Measurements from ENCODE around the gene TNFSF13.
"Not testable (repeated sequence)": the region's sequence is repeated elsewhere in the genome, so short reads cannot be mapped to it uniquely, and the experiment has no call there.

TNFSF13 gene

GRCh38 chr17:7589204-7589868 lies 30.8 kb downstream of the TNFSF13 start:
- peak overlapping the region; percentile 100 for H3K27ac ChIP-seq
- TF ChIP-seq CTCF (conservative IDR thresholded peaks at IDR 0.05; ENCODE audit: low read depth) = peak; percentile 90
- peak; percentile 71 for DNase-seq (ENCODE audit: low spot score)
- CTCF ChIA-PET = interaction anchor here (0.5 to 2.0 kb wide), 12 partner anchors 10 to 351 kb away, joined by 3 to 21 read pairs (median 4); partner anchors contain the start of genes CD68 and PHF23
- POLR2A ChIA-PET (ENCODE audit: low non-redundant PET) = interaction anchor here (0.5 to 3.1 kb wide), 9 partner anchors 10 to 238 kb away, joined by 3 to 28 read pairs (median 5); partner anchors contain the start of genes CD68, TP53 and WRAP53

GRCh38 chr17:7589891-7590691 lies 31.5 kb downstream of the TNFSF13 start, which contains the start of gene SOX15:
TSS of gene SOX15 (minus strand) at chr17:7590094. CDS start at chr17:7589676, 418 bp downstream.
- CTCF ChIA-PET = interaction anchor here (0.6 to 2.0 kb wide), 9 partner anchors 10 to 351 kb away, joined by 3 to 21 read pairs (median 5); partner anchors contain the start of genes CD68 and PHF23
- H3K27ac ChIP-seq = peak within 1 kb of the TSS; percentile 100
- POLR2A ChIA-PET (ENCODE audit: low non-redundant PET) = interaction anchor here (1.0 to 3.1 kb wide), 6 partner anchors 10 to 239 kb away, joined by 3 to 28 read pairs (median 5); partner anchors contain the start of genes CD68 and WRAP53
- peak; percentile 88 for DNase-seq (ENCODE audit: low spot score)
- no peak for TF ChIP-seq CTCF (conservative IDR thresholded peaks at IDR 0.05; ENCODE audit: low read depth)

GRCh38 chr17:7590743-7591142 lies 32.2 kb downstream of the TNFSF13 start:
- ChIA-PET CTCF (interaction anchor here (0.6 kb wide), 1 partner anchor 66 kb away, joined by 3 read pairs; no protein-coding TSS in a partner anchor), POLR2A (ENCODE audit: low non-redundant PET) (interaction anchor here (1.5 to 3.1 kb wide), 2 partner anchors 16 to 19 kb away, joined by 3 to 28 read pairs; no protein-coding TSS in a partner anchor)
- peak; percentile 75 for DNase-seq (ENCODE audit: low spot score)
- TF ChIP-seq CTCF (conservative IDR thresholded peaks at IDR 0.05; ENCODE audit: low read depth) = no peak
- peak overlapping the region; percentile 100 for H3K27ac ChIP-seq

GRCh38 chr17:7591596-7591995 lies 33.0 kb downstream of the TNFSF13 start:
- POLR2A ChIA-PET (ENCODE audit: low non-redundant PET) = interaction anchor here (1.5 kb wide), 1 partner anchor 20 kb away, joined by 3 read pairs; no protein-coding TSS in a partner anchor
- CTCF ChIA-PET = no interaction called here
- no peak for TF ChIP-seq CTCF (conservative IDR thresholded peaks at IDR 0.05; ENCODE audit: low read depth)
- H3K27ac ChIP-seq = peak overlapping the region; percentile 100
- DNase-seq (ENCODE audit: low spot score) = no peak

- H3K27ac ChIP-seq = peak overlapping the region; percentile 100
- no peak for DNase-seq (ENCODE audit: low spot score)
- CTCF ChIA-PET = no interaction called here
- TF ChIP-seq CTCF (conservative IDR thresholded peaks at IDR 0.05; ENCODE audit: low read depth) = no peak
- POLR2A ChIA-PET (ENCODE audit: low non-redundant PET) = no interaction called here
Measured at GRCh38 chr17:7592422-7593021, 34.0 kb downstream of the TNFSF13 start.

GRCh38 chr17:7593296-7593695 lies 34.7 kb downstream of the TNFSF13 start:
- POLR2A ChIA-PET (ENCODE audit: low non-redundant PET) = no interaction called here
- TF ChIP-seq CTCF (conservative IDR thresholded peaks at IDR 0.05; ENCODE audit: low read depth) = no peak
- no peak for DNase-seq (ENCODE audit: low spot score)
- H3K27ac ChIP-seq = peak overlapping the region; percentile 100
- CTCF ChIA-PET = no interaction called here

- DNase-seq (ENCODE audit: low spot score); H3K27ac ChIP-seq; POLR2A ChIA-PET (ENCODE audit: low non-redundant PET); CTCF ChIA-PET: not testable (repeated sequence)
Measured at GRCh38 chr17:7597561-7597960, 39.0 kb downstream of the TNFSF13 start.

Measured in RWPE1 (cell line).